Mucosa of descending colon (tissue), 3 donors: ENCODE measurements around the gene MAGI2. TPM values are rescaled to one million over a fixed set of nuclear protein-coding genes. Genes with fewer than 3 reads are reported as not detected.

Source experiments
- ATAC-seq: fragments of 200-7000 bp; cut with Tn5 transposase; one replicate; pipeline ENCODE4 v1.9.1; 2020; ENCODE audit warnings: mild to moderate bottlenecking, moderate library complexity
- DNase-seq, 3 donors: peaks; one replicate each; pipeline ENCODE4 v3.0.0-alpha.2; 2020
- H3K36me3 ChIP-seq: fragments of 200-600 bp; one replicate; pipeline ENCODE4 v1.8.0; 2021; ENCODE audit warnings: low read depth, mild to moderate bottlenecking
- H3K4me1 ChIP-seq: fragments of 200-600 bp; one replicate; pipeline ENCODE4 v1.8.0; 2021; ENCODE audit warnings: low read depth, mild to moderate bottlenecking
- H3K4me3 ChIP-seq: fragments of 200-600 bp; one replicate; pipeline ENCODE4 v1.8.0; 2021; ENCODE audit warnings: mild to moderate bottlenecking
- H3K9me3 ChIP-seq: fragments of 200-600 bp; one replicate; pipeline ENCODE4 v1.8.0; 2021; ENCODE audit warnings: mild to moderate bottlenecking
- CTCF ChIP-seq: fragments of 200-600 bp; IDR thresholded peaks from one replicate; pipeline ENCODE4 v1.8.0; 2022; ENCODE audit warnings: antibody characterized with exemption, mild to moderate bottlenecking
- intact Hi-C, 2 donors: fragments of 100-400 bp; cut with DNase I in 1 of 2; cut with micrococcal nuclease in 1 of 2; formaldehyde crosslinking; loops; one replicate each; pipeline versions ENCODE4 v1.11.0 to v1.11.1; 2022; cut with DNase I, micrococcal nuclease
- total RNA-seq, 3 donors: library from RNA; stranded (reverse); fragmentation: NEBNext Ultra II Directional in 2 of 3; extraction: Animal tissue kit (Norgen Biotek cat#: 25700) in 2 of 3; gene quantifications; one replicate each; pipeline versions ENCODE4 v1.2.1 to v1.2.4, GENCODE V29; 2021 to 2023
- donor health status: DM: no; HTN: no; CAD: no; lungs with moderate emphysema.
- donor health status: DM: no; HTN: no; CAD: no.
- donor health status: DM: no; HTN: yes; CAD: no.

MAGI2 gene
- total RNA-seq, 3 donors from 2014 or later, result 1.9 to 14.5 (median 2.7) TPM

DNA sequence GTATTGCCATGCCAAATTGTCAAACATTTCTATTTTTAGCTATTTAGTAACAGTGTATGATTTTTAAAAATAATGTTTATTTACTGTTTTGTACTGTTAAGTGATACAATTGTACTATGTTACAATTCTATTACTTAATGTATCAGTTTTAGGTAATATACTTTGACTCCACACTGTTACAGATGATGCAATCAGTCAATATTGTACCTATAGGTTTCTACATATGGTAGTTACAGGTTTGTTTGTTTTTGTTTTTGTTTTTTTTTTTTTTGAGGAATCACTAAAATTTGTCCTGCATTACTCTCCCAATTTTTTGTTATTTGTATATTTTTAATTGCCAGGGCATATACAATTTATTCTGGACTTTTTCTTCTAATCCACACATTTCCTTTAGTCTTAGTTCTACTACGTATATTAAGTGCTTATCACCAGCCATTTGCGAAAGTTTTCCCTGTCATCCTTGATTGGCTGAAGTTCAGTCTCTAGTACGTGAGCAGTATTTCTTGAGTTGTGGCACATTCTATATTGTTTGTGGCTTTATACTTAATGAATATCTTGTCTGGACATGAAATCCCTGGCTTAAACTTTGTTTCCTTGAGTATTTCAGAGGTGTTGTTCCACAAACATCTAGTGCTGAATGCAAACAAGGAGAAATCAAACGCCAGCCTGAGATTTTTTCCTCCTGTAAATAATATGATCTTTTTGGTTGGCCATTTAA lies 114.1 kb downstream of the MAGI2 start:
- TF ChIP-seq CTCF, result no peak
- H3K4me3 ChIP-seq, result no peak overlapping the region
- intact Hi-C loops, result no loop called here
- no peaks in the 10 kb centered on the region for H3K9me3 ChIP-seq
- no peak for DNase-seq
- no peaks in the 10 kb centered on the region for H3K4me1 ChIP-seq
- ATAC-seq, result no peak
- H3K36me3 ChIP-seq, result no peaks in the 10 kb centered on the region

DNA sequence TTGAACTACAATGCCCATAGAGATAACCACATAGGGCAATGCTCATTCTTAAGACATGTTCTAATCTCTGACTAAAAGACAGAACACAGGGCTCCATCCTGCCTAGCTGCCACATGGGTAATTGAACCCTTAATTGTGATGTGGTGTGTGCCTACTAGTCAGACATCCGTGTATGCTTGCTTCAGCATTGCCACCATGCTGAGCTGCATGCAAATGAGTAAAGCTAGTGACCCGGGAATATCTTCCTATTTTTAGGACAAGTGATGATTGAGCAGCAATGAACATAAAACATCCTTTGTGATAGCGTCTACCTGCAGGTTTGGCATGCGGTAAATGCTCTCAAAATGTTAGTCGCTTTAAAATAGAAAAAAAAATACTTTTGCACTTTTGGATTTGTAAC lies 115.8 kb downstream of the MAGI2 start:
- Histone ChIP-seq H3K36me3 (no peaks in the 10 kb centered on the region), H3K4me1 (no peaks in the 10 kb centered on the region), H3K4me3 (no peak overlapping the region), H3K9me3 (no peaks in the 10 kb centered on the region)
- DNase-seq, result no peak
- intact Hi-C loops, result no loop called here
- no peak for TF ChIP-seq CTCF
- ATAC-seq, result no peak

DNA sequence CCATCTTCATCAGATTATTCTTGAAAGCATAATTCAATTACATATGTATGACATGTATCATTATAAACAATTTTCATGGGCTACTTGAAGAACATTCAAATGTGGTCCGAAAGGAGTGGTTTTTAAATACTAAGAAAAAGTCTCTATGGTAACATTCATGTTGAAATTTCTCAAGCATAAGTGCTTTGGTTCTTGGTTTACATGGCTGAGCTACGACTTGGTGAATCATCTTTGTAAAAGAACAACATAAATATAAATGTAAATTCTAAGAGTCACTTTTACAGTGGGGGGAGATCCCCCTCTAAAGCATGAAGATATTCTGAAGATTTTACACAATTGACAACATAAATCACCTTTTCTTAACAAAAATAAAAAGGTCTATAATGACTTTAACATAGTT lies 118.6 kb downstream of the MAGI2 start:
- no peak for TF ChIP-seq CTCF
- ATAC-seq (no peak), DNase-seq (no peak)
- Histone ChIP-seq H3K9me3 (no peaks in the 10 kb centered on the region), H3K4me3 (no peak overlapping the region), H3K36me3 (no peaks in the 10 kb centered on the region), H3K4me1 (no peaks in the 10 kb centered on the region)
- intact Hi-C loops, result no loop called here

DNA sequence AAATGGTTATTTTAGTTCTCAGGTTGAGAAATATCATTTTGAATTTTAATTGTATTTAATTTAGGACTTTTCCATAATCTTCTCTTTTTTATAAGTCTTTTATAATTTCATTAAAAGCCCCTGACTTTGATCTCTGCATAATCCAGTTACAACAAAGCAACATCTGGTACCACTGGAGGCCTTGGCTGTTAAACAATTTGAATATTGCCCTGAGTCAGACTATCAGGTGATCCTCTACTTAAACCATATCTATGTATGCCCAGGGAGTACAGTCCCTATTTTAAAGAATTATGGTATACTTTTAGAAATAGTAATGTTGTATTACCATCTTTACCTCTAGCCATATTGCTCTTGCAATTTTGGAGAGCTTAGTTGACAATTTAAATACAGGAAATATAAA lies 119.1 kb downstream of the MAGI2 start:
- no peaks in the 10 kb centered on the region for H3K9me3 ChIP-seq
- no peak overlapping the region for H3K4me3 ChIP-seq
- intact Hi-C loops, result no loop called here
- H3K4me1 ChIP-seq, result no peaks in the 10 kb centered on the region
- ATAC-seq (no peak), DNase-seq (no peak)
- no peaks in the 10 kb centered on the region for H3K36me3 ChIP-seq
- no peak for TF ChIP-seq CTCF

DNA sequence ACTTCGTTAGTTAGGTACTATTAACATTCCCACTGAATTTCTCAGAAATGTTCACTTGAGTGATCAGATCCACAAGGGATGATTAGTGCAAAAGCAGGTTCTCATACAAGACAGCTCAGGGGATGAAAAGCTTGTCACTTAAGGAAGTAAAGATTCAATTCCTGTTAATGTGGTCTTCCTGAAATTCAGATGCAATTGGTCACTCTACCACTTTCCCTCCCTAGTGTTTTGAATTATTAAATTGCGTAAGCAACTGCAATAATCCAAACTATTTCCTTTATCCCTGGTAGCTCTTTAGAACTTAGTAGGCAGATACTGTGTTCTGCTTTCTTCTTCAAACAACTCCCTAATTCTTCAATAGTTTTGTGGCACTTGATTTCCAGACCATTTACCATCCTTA lies 121.4 kb downstream of the MAGI2 start:
- no peak for TF ChIP-seq CTCF
- no peak for ATAC-seq
- Histone ChIP-seq H3K4me1 (no peaks in the 10 kb centered on the region), H3K4me3 (no peak overlapping the region), H3K36me3 (no peaks in the 10 kb centered on the region), H3K9me3 (no peaks in the 10 kb centered on the region)
- intact Hi-C loops, result no loop called here
- DNase-seq, result no peak

- TF ChIP-seq CTCF, result no peak
- no peaks in the 10 kb centered on the region for H3K9me3 ChIP-seq
- no peaks in the 10 kb centered on the region for H3K36me3 ChIP-seq
- ATAC-seq (no peak), DNase-seq (no peak)
- no peaks in the 10 kb centered on the region for H3K4me1 ChIP-seq
- H3K4me3 ChIP-seq, result no peak overlapping the region
- intact Hi-C loops, result no loop called here
These were observed 124.0 kb downstream of the MAGI2 start for GRCh38 chr7:79329464-79329863.
